HL-60 (cell line): ENCODE data around the gene TRIM22.

ENCODE experiments used
- DNase-seq, 2 experiments: peaks; one replicate each; pipeline ENCODE4 v3.0.0-alpha.2; 2010 to 2020; ENCODE audit warnings: low read depth in 1 of 2, low spot score in 1 of 2
- H3K27ac ChIP-seq: fragments of 250-450 bp; sonication (Bioruptor Pico); replicated peaks from 2 replicates; pipeline ENCODE4 v1.5.1; 2020; ENCODE audit warnings: mild to moderate bottlenecking, moderate library complexity
- H3K27me3 ChIP-seq: fragments of 250-450 bp; sonication (Bioruptor Pico); 2 replicates; pipeline ENCODE4 v1.5.1; 2021; ENCODE audit warnings: mild to moderate bottlenecking, moderate library complexity; ENCODE audit not compliant: insufficient read depth, poor library complexity, severe bottlenecking
- H3K4me3 ChIP-seq: replicated peaks from 2 replicates; pipeline ENCODE4 v1.5.1; 2011; ENCODE audit warnings: mild to moderate bottlenecking, control low read depth, low read length; ENCODE audit not compliant: insufficient read depth
- GABPA ChIP-seq: IDR thresholded peaks from 2 replicates; pipeline ENCODE4 v1.6.1; 2012; ENCODE audit warnings: low read depth
- POLR2AphosphoS5 ChIP-seq: IDR thresholded peaks from 2 replicates; pipeline ENCODE4 v1.6.1; 2012; ENCODE audit warnings: low read depth
- SPI1 ChIP-seq: IDR thresholded peaks from 2 replicates; pipeline ENCODE4 v1.6.1; 2012; ENCODE audit warnings: low read depth, mild to moderate bottlenecking, borderline replicate concordance
- TF ChIP-seq, protein P1 (sequence below): IDR thresholded peaks from one replicate; pipeline ENCODE4 v1.5.1; 2011; ENCODE audit warnings: low read length, control low read depth, inconsistent platforms; ENCODE audit not compliant: insufficient read depth
- TF ChIP-seq, protein P2 (sequence below): IDR thresholded peaks from 2 replicates; pipeline ENCODE4 v1.6.1; 2012; ENCODE audit warnings: low read depth; ENCODE audit not compliant: insufficient replicate concordance

Gene TRIM22

DNA sequence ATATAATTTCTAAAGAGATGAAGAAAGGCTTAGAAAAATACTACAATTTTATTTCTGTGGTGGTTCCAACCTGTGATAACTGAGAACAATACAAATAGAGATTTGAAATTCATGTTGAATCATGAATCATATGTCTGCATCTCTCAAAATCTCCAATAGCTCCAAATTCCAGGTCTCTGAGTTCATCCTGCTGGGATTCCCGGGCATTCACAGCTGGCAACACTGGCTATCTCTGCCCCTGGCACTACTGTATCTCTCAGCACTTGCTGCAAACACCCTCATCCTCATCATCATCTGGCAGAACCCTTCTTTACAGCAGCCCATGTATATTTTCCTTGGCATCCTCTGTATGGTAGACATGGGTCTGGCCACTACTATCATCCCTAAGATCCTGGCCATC, 46.8 kb downstream of the TRIM22 start, which contains the start of gene OR56B1:
TSS of gene OR56B1 (plus strand) at position 53 of the 400 bp plus-strand sequence. CDS start at position 122, 69 bp downstream.
- Histone ChIP-seq H3K4me3 (no peak within 1 kb of the TSS), H3K27me3 (no peaks in the 10 kb centered on the region), H3K27ac (no peak within 1 kb of the TSS)
- TF ChIP-seq GABPA = no peak
- TF ChIP-seq, protein P1, sequence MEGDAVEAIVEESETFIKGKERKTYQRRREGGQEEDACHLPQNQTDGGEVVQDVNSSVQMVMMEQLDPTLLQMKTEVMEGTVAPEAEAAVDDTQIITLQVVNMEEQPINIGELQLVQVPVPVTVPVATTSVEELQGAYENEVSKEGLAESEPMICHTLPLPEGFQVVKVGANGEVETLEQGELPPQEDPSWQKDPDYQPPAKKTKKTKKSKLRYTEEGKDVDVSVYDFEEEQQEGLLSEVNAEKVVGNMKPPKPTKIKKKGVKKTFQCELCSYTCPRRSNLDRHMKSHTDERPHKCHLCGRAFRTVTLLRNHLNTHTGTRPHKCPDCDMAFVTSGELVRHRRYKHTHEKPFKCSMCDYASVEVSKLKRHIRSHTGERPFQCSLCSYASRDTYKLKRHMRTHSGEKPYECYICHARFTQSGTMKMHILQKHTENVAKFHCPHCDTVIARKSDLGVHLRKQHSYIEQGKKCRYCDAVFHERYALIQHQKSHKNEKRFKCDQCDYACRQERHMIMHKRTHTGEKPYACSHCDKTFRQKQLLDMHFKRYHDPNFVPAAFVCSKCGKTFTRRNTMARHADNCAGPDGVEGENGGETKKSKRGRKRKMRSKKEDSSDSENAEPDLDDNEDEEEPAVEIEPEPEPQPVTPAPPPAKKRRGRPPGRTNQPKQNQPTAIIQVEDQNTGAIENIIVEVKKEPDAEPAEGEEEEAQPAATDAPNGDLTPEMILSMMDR = no peak
- TF ChIP-seq SPI1 = no peak
- TF ChIP-seq, protein P2, sequence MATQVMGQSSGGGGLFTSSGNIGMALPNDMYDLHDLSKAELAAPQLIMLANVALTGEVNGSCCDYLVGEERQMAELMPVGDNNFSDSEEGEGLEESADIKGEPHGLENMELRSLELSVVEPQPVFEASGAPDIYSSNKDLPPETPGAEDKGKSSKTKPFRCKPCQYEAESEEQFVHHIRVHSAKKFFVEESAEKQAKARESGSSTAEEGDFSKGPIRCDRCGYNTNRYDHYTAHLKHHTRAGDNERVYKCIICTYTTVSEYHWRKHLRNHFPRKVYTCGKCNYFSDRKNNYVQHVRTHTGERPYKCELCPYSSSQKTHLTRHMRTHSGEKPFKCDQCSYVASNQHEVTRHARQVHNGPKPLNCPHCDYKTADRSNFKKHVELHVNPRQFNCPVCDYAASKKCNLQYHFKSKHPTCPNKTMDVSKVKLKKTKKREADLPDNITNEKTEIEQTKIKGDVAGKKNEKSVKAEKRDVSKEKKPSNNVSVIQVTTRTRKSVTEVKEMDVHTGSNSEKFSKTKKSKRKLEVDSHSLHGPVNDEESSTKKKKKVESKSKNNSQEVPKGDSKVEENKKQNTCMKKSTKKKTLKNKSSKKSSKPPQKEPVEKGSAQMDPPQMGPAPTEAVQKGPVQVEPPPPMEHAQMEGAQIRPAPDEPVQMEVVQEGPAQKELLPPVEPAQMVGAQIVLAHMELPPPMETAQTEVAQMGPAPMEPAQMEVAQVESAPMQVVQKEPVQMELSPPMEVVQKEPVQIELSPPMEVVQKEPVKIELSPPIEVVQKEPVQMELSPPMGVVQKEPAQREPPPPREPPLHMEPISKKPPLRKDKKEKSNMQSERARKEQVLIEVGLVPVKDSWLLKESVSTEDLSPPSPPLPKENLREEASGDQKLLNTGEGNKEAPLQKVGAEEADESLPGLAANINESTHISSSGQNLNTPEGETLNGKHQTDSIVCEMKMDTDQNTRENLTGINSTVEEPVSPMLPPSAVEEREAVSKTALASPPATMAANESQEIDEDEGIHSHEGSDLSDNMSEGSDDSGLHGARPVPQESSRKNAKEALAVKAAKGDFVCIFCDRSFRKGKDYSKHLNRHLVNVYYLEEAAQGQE = no peak
- TF ChIP-seq POLR2AphosphoS5 = no peak
- DNase-seq = no peak

DNA sequence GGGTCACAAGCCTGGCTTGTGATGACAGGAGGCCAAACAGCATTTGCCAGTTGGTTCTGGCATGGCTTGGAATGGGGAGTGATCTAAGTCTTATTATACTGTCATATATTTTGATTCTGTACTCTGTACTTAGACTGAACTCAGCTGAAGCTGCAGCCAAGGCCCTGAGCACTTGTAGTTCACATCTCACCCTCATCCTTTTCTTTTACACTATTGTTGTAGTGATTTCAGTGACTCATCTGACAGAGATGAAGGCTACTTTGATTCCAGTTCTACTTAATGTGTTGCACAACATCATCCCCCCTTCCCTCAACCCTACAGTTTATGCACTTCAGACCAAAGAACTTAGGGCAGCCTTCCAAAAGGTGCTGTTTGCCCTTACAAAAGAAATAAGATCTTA, 47.5 kb downstream of the TRIM22 start:
- TF ChIP-seq SPI1 = no peak
- TF ChIP-seq, protein P2 = no peak
- TF ChIP-seq, protein P1 = no peak
- no peak for TF ChIP-seq POLR2AphosphoS5
- no peak for TF ChIP-seq GABPA
- no peak for DNase-seq
- Histone ChIP-seq H3K27me3 (no peaks in the 10 kb centered on the region), H3K4me3 (no peak overlapping the region), H3K27ac (no peak overlapping the region)

DNA sequence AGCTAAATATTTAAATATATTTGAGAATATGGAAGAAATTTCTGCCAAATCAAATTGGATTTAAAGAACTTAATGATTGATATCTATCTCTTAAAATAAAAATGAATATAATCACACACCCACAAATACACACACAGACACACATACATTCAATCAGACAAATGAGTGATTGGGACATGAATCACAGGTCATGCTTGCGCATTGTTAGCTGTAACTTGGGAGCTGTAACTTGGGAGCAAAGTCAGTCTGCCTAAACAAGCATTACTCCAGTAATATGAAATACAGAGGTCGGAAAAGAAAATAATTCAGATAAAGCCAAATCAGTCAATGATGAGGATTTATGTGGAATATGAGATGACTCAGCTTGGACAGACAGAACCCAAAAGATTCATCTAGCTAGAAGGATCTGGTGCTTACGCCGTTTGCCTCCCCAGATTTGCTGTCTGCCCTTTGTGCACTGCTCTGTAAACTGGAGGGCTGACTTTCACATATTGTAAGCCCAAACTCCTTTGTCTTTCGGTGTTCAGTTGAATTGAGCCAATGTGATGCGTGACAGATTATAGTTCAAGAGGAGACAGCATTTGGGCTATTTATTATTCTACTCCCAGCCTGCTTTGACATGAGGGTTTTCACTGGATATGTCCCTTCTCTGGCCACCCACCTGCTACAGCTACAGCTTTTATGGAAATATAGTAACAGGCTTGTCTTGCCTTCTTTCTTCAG, 48.2 kb downstream of the TRIM22 start:
- no peak overlapping the region for H3K27ac ChIP-seq
- TF ChIP-seq POLR2AphosphoS5 (no peak), GABPA (no peak), SPI1 (no peak)
- TF ChIP-seq, protein P2 = no peak
- TF ChIP-seq, protein P1 = no peak
- H3K4me3 ChIP-seq = no peak overlapping the region
- H3K27me3 ChIP-seq = no peaks in the 10 kb centered on the region
- DNase-seq = no peak
